SJCRH30 (cell line): Measurements from ENCODE around the gene DNM1. TPM values are rescaled to one million over a fixed set of nuclear protein-coding genes. Genes with fewer than 3 reads are reported as not detected.
A peak's percentile ranks its signal among the peaks of the same experiment; 100 is the strongest.
"Not testable (repeated sequence)": the region's sequence is repeated elsewhere in the genome, so short reads cannot be mapped to it uniquely, and the experiment has no call there.

Experiments used
- DNase-seq, 2 experiments: peaks; one replicate each; pipeline ENCODE4 v3.0.0-alpha.2; 2015 to 2020
- H3K27ac ChIP-seq: fragments of 250-450 bp; sonication (Bioruptor Pico); 2 replicates; pipeline ENCODE4 v1.5.1; 2020; ENCODE audit warnings: mild to moderate bottlenecking, moderate library complexity
- H3K27me3 ChIP-seq: fragments of 250-450 bp; sonication (Bioruptor Pico); 2 replicates; pipeline ENCODE4 v1.5.1; 2020; ENCODE audit warnings: mild to moderate bottlenecking, moderate library complexity
- H3K36me3 ChIP-seq: fragments of 250-450 bp; sonication (Bioruptor Pico); 2 replicates; pipeline ENCODE4 v1.5.1; 2020; ENCODE audit warnings: mild to moderate bottlenecking, moderate library complexity
- H3K4me1 ChIP-seq: fragments of 250-450 bp; sonication (Bioruptor Pico); 2 replicates; pipeline ENCODE4 v1.5.1; 2020; ENCODE audit warnings: mild to moderate bottlenecking, moderate library complexity
- H3K4me3 ChIP-seq: fragments of 250-450 bp; sonication (Bioruptor Pico); 2 replicates; pipeline ENCODE4 v1.5.1; 2020; ENCODE audit warnings: mild to moderate bottlenecking, moderate library complexity
- H3K9me3 ChIP-seq: fragments of 250-450 bp; sonication (Bioruptor Pico); replicated peaks from 2 replicates; pipeline ENCODE4 v1.5.1; 2020; ENCODE audit warnings: mild to moderate bottlenecking, moderate library complexity
- total RNA-seq: library from RNA; depleted of rRNA; stranded (reverse); fragments of >200 nt; shearing (Covaris generic); gene quantifications from 2 replicates; pipeline ENCODE4 v1.2.3, GENCODE V29; 2014

The DNM1 gene
- total RNA-seq, 1 experiment from 2014 or later: 3.8 TPM

GRCh38 chr9:128219831-128220230 is 16.7 kb downstream of the DNM1 start:
- H3K27ac ChIP-seq: no peak overlapping the region

GRCh38 chr9:128222026-128222425 is 18.8 kb downstream of the DNM1 start:
- H3K27ac ChIP-seq: no peak overlapping the region
- no peaks in the 10 kb centered on the region for H3K36me3 ChIP-seq
- peaks cover 7% of the 10 kb centered on the region; the same call in 1 of the 2 replicates for H3K27me3 ChIP-seq
- no peaks in the 10 kb centered on the region for H3K4me1 ChIP-seq
- DNase-seq: no peak
- H3K4me3 ChIP-seq: no peak overlapping the region
- no peaks in the 10 kb centered on the region for H3K9me3 ChIP-seq

More at GRCh38 chr9:128219831-128220230, 16.7 kb downstream of the DNM1 start:
- Histone ChIP-seq H3K4me1 (no peaks in the 10 kb centered on the region), H3K4me3 (no peak overlapping the region), H3K36me3 (no peaks in the 10 kb centered on the region), H3K9me3 (no peaks in the 10 kb centered on the region), H3K27me3 (no peaks in the 10 kb centered on the region)
- no peak for DNase-seq

DNA sequence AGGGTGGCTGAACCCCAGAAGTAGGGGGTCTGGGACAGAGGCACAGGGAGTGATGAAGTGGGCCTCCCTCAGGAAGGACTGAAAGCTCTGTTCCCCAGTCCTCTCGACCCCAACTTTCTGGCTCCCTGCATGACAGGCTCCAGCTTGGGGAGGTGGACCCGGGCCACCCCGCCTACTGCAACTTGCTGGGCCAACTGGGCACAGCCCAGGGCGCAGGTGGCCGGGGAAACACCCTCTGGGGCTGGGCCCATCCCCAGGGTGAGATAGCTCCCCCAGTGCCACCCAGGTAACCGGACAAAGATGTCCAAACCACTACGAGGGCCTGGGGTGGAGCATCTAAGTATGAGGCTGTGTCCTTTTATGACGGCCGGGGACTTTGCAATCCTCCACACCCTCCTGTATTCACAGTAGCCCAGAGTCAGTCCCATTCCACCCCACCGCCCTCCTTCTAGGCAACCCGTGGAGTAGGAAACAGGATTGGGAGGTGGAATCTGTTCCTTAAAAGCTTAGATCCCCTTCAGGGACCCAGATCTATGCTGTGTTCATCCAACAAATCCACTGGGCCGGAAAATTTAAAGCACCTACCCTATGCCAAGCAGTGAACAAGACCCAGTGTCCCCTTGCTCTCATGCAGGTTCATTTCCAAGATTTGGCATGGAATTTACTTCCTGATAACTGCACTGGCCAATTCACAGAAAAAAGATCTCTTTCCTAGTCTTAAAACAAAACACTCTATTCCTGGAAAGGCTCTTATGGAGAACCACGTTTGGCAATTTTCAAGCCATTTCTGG is 19.9 kb downstream of the DNM1 start:
- Histone ChIP-seq H3K27me3 (peaks cover 7% of the 10 kb centered on the region; the same call in 1 of the 2 replicates), H3K9me3 (no peaks in the 10 kb centered on the region), H3K36me3 (no peaks in the 10 kb centered on the region), H3K4me1 (no peaks in the 10 kb centered on the region), H3K27ac (no peak overlapping the region), H3K4me3 (no peak overlapping the region)
- no peak for DNase-seq

DNA sequence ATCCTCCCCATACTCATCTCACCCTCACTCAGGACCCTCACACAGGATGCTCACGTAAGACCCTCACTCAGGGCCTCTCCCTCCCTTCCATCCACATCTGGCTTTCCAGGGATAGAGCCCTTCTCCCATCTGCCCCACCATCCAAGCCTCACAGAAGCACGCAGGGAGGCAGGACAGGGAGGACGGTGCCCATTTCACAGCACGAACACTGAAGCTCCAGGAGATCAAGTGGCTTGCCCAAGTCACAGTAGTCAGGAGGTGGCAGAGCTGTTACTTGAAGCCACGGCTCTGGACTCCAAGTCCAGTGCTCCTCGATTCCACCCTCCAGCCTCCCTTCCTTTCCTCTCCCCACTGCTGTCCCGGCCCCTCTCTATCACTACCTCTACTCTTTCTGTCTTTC is 21.7 kb downstream of the DNM1 start:
- DNase-seq: no peak
- no peaks in the 10 kb centered on the region for H3K9me3 ChIP-seq
- no peaks in the 10 kb centered on the region for H3K4me1 ChIP-seq
- H3K27ac ChIP-seq: no peak overlapping the region
- no peaks in the 10 kb centered on the region for H3K36me3 ChIP-seq
- H3K27me3 ChIP-seq: peaks cover 7% of the 10 kb centered on the region; the same call in 1 of the 2 replicates
- no peak overlapping the region for H3K4me3 ChIP-seq

DNA sequence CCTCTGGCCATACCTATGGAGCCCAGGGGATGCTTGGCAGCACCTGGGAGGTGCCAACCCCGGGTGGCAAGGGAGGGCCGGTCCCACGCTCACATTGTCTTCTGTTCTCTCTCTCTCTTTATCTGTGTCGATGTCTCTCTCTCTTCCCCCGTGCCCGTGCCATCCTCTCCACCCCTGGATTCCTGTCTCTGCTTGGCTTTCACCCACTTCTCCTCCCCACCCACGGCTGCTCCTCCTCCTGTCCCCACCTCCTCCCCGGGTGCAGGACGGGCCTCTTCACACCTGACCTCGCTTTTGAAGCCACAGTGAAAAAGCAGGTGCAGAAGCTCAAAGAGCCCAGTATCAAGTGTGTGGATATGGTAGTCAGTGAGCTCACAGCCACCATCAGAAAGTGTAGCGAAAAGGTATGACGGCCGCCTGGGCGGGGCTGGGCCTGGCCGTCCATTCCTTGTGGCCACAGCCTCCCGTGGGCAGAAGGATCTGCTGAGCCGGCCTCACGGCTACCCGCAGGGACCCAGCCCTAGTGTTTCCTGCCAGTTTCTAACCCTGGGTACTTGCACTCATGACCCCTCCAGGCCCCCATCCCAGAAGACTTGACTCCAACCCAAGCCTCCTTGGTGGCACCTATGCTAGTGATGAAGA is 22.7 kb downstream of the DNM1 start:
- no peak overlapping the region for H3K27ac ChIP-seq
- no peaks in the 10 kb centered on the region for H3K4me1 ChIP-seq
- no peaks in the 10 kb centered on the region for H3K36me3 ChIP-seq
- DNase-seq: no peak
- H3K9me3 ChIP-seq: no peaks in the 10 kb centered on the region
- peaks cover 10% of the 10 kb centered on the region for H3K27me3 ChIP-seq
- H3K4me3 ChIP-seq: no peak overlapping the region

- peaks cover 10% of the 10 kb centered on the region for H3K27me3 ChIP-seq
- no peak overlapping the region for H3K27ac ChIP-seq
- H3K4me3 ChIP-seq: no peak overlapping the region
- H3K9me3 ChIP-seq: no peaks in the 10 kb centered on the region
- no peak for DNase-seq
- H3K4me1 ChIP-seq: no peaks in the 10 kb centered on the region
- H3K36me3 ChIP-seq: no peaks in the 10 kb centered on the region
Observed at GRCh38 chr9:128226412-128226801, 23.2 kb downstream of the DNM1 start.

DNA sequence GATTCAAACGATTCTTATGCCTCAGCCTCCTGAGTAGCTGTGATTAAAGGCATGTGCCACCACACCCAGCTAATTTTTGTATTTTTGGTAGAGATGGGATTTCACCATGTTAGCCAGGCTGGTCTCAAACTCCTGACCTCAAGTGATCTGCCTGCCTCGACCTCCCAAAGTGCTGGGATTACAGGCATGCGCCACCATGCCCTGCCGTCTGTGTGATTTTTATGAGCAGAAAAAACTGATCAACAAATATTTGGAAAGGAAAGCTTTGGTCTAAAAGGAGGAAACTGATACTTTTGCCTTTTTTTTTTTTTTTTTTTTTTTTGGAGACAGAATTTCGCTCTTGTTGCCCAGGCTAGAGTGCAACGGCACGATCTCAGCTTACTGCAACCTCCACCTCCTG is 27.7 kb downstream of the DNM1 start:
- not testable (repeated sequence) for H3K27ac ChIP-seq, H3K4me1 ChIP-seq, H3K9me3 ChIP-seq, H3K4me3 ChIP-seq, DNase-seq, H3K36me3 ChIP-seq
- peaks cover 20% of the 10 kb centered on the region for H3K27me3 ChIP-seq

DNA sequence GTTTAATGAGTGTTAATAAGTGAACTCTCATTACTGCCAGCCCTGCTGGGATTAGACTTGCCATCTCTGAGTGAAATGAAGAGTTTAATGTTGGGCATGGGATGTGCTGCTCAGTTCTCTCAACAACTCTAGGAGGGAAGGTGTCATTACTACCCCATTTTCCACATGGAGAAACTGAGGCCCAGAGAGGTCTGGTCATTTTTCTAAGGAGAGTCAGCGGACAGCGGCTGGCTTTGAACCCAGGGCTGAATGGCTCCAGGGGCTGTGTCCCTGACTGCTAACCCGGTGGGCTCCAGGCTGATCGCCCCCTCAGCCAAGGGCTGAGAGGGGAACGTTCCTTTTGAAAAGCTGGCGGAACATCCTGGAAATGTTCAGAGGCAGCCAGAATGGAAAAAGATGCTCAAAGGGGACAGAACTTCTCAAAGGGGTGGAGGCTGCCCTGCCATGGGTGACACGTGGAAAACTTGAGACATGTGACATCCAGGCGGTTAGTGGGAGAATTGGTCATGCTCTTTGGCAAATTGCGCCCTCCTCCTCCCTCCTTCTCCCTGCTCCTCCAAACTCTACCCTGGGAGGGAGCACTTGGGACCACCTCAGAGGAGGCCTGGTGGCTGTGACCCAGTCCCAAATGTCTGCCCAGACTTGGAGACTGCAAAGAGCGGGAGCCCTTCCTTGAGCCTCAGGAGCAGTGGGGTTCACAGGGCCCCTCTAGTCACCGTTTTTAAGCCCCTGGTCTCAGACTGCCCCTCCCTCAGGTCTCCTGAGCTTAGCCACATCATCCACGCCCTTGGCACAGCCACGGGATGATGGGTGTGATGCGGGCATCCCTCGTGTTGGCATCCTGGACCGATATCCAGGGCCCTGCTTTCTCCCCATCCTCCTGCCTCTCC is 28.7 kb downstream of the DNM1 start:
- Histone ChIP-seq H3K27ac (no peak overlapping the region), H3K4me1 (0 out of 2 replicates have a peak, but pooled peaks cover 4% of the 10 kb centered on the region), H3K9me3 (no peaks in the 10 kb centered on the region), H3K36me3 (no peaks in the 10 kb centered on the region), H3K27me3 (peaks cover 14% of the 10 kb centered on the region), H3K4me3 (no peak overlapping the region)
- DNase-seq: peak in 1 of 2 experiments; percentile 45

- DNase-seq: no peak
- Histone ChIP-seq H3K27ac (no peak overlapping the region), H3K36me3 (no peaks in the 10 kb centered on the region), H3K9me3 (no peaks in the 10 kb centered on the region), H3K4me3 (no peak overlapping the region), H3K27me3 (peaks cover 14% of the 10 kb centered on the region), H3K4me1 (0 out of 2 replicates have a peak, but pooled peaks cover 4% of the 10 kb centered on the region)
Observed at GRCh38 chr9:128232528-128233428, 29.6 kb downstream of the DNM1 start.

GRCh38 chr9:128233817-128234406 is 30.7 kb downstream of the DNM1 start:
- no peak overlapping the region for H3K4me3 ChIP-seq
- no peak overlapping the region for H3K27ac ChIP-seq
- H3K9me3 ChIP-seq: no peaks in the 10 kb centered on the region
- DNase-seq: no peak
- H3K27me3 ChIP-seq: peaks cover 14% of the 10 kb centered on the region
- H3K36me3 ChIP-seq: no peaks in the 10 kb centered on the region
- 0 out of 2 replicates have a peak, but pooled peaks cover 4% of the 10 kb centered on the region for H3K4me1 ChIP-seq

- Histone ChIP-seq H3K4me1 (peaks cover 26% of the 10 kb centered on the region), H3K4me3 (no peak overlapping the region), H3K27me3 (no peaks in the 10 kb centered on the region), H3K9me3 (no peaks in the 10 kb centered on the region), H3K36me3 (no peaks in the 10 kb centered on the region), H3K27ac (no peak overlapping the region)
- no peak for DNase-seq
Observed at GRCh38 chr9:128242124-128242523, 38.9 kb downstream of the DNM1 start.

GRCh38 chr9:128242828-128243214 is 39.6 kb downstream of the DNM1 start:
- Histone ChIP-seq H3K4me1 (peaks cover 33% of the 10 kb centered on the region), H3K4me3 (no peak overlapping the region), H3K27ac (no peak overlapping the region), H3K36me3 (no peaks in the 10 kb centered on the region), H3K9me3 (no peaks in the 10 kb centered on the region), H3K27me3 (no peaks in the 10 kb centered on the region)
- no peak for DNase-seq

GRCh38 chr9:128243215-128244018 is 40.2 kb downstream of the DNM1 start:
- Histone ChIP-seq H3K27me3 (no peaks in the 10 kb centered on the region), H3K36me3 (no peaks in the 10 kb centered on the region), H3K27ac (no peak overlapping the region), H3K4me1 (peaks cover 35% of the 10 kb centered on the region), H3K9me3 (no peaks in the 10 kb centered on the region), H3K4me3 (no peak overlapping the region)
- no peak for DNase-seq
